HG03378 (cell line): ENCODE results near the gene NCAPG2.

Source experiments
- ATAC-seq: cut with Tn5 transposase; IDR thresholded peaks from one replicate; pipeline ENCODE4 v1.9.1; 2021; ENCODE audit warnings: mild to moderate bottlenecking, moderate library complexity; ENCODE audit not compliant: unreplicated experiment

NCAPG2 gene, protein sequence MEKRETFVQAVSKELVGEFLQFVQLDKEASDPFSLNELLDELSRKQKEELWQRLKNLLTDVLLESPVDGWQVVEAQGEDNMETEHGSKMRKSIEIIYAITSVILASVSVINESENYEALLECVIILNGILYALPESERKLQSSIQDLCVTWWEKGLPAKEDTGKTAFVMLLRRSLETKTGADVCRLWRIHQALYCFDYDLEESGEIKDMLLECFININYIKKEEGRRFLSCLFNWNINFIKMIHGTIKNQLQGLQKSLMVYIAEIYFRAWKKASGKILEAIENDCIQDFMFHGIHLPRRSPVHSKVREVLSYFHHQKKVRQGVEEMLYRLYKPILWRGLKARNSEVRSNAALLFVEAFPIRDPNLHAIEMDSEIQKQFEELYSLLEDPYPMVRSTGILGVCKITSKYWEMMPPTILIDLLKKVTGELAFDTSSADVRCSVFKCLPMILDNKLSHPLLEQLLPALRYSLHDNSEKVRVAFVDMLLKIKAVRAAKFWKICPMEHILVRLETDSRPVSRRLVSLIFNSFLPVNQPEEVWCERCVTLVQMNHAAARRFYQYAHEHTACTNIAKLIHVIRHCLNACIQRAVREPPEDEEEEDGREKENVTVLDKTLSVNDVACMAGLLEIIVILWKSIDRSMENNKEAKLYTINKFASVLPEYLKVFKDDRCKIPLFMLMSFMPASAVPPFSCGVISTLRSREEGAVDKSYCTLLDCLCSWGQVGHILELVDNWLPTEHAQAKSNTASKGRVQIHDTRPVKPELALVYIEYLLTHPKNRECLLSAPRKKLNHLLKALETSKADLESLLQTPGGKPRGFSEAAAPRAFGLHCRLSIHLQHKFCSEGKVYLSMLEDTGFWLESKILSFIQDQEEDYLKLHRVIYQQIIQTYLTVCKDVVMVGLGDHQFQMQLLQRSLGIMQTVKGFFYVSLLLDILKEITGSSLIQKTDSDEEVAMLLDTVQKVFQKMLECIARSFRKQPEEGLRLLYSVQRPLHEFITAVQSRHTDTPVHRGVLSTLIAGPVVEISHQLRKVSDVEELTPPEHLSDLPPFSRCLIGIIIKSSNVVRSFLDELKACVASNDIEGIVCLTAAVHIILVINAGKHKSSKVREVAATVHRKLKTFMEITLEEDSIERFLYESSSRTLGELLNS

DNA sequence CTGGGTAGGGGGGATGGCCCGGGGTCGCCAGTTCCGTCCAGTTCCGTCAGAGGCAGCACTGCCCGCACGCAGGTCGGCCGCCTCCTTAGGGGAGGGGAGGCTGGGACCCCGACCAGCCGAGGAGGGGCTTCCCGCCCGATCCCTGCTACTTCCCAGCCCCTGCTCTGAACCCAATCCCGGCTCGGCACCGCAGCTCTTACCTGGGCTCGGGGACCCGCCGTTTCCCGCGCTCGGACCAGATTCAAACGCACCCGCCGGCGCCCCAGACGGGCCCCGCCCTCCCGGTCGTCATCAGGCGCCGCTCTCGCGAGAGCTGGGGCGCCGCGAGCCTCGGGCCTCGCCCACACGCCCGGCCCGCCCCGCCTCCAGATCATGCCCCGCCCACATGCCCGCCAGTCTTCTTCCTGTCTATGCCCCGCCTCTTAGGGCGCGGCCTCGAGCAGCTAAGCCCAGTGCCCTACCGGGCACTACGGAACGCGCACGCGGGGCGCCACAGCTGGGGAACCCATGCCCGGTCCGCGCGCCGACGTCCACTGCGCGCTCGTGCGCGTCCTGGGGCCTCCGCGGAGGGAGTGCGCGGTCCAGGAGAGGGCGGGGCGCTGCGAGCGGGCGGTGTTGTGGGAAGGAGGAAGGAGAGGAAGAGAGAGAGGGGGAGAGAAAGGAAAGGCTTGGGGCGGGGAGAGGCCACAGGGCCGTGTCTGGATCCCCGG, at the start of gene NCAPG2:
NCAPG2 (minus strand) TSS at position 281 of the 710 bp plus-strand sequence. CDS start 2,905 bp downstream, outside the sequence.
- peak; percentile 91 for ATAC-seq

DNA sequence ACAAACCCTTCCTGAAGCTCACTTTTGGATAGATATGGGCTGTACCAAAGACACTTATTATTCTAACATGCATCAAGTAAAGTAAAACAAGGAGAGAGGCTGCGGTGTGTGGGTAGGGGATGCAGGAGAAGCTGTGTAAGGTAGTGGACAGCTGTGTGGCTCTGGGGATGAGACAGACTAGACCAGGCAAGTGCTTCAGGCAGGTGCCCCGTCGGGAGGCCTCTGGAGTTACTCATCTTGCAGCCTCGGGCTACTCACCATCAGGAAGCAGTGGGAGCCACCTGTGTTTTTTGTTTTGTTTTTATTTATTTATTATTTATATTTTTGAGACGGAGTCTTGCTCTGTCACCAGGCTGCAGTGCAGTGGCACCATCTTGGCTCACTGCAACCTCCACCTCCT, 49.3 kb upstream of the NCAPG2 start:
- no peak for ATAC-seq

DNA sequence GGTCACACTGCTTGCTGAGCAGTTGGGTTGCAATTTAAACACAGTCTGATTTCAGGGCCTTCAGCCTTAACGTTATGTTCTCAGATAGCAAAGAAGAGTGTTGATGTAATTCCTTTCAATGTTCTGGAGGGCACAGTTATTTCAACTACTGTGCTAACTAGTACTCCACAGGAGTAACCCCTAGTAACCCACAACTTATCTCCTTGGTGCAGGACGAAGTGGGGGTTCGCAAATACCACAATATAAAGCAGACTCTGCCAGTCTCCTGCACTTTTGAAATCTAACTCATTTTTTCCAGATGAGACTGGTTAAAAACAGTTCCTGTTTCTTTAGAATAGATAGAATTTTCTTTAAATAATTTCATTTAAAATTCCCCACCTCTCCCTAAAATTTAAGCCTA, 47.1 kb upstream of the NCAPG2 start:
- ATAC-seq = no peak

DNA sequence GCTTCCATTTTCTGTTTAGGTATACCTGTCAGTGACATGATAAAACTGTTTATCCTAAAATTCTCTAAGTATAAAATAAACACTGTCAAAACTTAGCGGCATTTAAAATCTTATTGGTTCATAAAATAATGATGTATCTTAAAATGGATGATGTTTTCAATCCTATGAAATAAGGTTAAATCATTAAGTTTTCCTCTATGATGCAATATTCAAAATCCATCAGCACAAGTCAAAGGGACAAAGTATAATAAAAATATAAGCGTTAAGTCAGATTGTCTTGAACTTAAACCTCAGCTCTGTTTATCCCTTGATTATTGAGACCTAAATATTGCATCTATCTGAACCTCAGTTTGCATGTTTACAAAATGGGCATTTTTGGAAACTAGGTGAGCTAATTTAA, 46.6 kb upstream of the NCAPG2 start:
- no peak for ATAC-seq

DNA sequence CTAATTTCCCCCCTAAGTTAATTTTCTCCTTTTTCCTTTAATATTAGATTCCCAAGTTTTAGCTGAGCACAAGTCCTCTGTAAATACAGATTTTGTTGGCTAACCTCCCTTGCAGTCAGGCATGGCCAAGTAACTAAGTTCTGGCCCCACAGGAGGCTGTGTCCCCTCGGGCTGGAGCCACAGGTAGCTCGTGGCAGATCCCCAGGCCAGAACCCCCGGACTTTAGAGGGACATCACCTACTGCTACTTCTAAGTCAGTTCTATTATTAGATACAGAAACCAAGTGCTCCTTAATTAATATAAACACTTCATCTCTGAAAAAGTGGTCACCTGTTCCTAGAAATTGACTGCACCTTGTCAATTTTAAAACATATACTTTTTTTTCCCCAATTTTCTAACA, 46.1 kb upstream of the NCAPG2 start:
- ATAC-seq = no peak

DNA sequence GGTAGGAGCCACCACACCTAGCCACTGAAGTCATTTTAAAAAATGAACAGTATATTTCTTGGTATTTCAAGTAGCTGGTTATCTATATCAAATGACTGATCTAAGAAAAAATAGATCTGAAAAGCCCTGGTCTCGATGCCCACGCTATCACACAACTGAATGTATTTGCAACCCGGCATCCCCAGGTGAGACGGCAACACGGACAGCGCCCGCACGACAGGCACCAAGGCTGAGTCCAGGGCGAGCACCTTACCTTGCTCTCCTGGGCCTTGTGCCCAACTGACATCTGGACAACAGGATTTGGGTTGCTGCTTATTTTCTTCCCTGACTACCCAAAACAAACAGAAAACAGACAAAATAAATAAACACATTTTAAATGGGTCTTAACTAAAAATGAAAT, 44.8 kb upstream of the NCAPG2 start:
- ATAC-seq = no peak

DNA sequence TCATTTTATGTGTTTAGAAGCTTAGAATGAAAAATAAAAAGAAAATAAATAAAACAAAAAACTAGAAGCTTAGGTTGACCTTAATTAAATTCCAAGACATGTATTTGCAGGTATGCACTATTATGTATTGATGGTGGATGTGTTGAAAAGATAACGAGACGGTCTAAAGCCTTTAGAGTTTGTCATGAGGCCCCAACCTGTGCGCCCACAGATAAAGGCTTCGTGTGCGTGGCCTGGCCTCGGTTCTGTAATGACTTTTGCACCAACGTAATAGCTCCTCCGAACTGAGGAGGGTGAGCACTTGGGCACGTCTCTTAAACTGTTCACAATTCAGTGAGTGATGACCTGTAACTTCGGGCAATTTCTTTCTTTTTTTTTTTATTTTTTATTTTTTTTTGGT, 43.7 kb upstream of the NCAPG2 start:
- ATAC-seq = no peak

DNA sequence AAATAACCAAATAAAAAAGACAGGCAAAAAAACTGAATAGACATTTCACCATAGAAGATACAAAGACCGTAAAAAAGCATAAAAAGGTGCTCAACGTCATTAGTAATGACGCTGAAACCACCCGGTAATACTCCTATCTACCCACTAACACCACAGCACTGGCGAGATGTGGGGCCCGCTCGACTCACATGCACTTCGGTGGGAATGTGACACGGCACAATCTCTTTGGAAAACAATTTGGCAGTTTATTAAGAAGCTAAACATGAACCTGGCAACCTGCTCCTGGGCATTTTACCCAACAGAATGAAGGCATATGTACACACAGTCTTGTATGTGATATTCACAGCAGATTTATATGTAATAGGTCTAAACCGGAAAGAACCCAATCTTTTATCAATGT, 42.8 kb upstream of the NCAPG2 start:
- ATAC-seq = no peak

DNA sequence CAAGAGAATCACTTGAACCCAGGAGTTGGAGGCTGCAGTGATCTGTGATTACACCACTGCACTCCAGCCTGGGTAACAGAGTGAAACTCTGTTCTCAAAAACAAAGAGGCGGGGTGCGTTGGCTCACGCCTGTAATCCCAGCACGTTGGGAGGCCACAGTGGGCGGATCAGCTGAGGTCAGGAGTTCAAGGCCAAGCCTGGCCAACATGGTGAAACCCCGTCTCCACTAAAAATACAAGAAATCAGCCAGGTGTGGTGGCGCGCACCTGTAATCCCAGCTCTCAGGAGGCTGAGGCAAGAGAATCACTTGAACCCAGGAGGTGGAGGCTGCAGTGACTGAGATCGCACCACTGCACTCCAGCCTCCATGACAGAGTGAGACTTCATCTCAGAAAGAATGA, 42.4 kb upstream of the NCAPG2 start:
- ATAC-seq = no peak

DNA sequence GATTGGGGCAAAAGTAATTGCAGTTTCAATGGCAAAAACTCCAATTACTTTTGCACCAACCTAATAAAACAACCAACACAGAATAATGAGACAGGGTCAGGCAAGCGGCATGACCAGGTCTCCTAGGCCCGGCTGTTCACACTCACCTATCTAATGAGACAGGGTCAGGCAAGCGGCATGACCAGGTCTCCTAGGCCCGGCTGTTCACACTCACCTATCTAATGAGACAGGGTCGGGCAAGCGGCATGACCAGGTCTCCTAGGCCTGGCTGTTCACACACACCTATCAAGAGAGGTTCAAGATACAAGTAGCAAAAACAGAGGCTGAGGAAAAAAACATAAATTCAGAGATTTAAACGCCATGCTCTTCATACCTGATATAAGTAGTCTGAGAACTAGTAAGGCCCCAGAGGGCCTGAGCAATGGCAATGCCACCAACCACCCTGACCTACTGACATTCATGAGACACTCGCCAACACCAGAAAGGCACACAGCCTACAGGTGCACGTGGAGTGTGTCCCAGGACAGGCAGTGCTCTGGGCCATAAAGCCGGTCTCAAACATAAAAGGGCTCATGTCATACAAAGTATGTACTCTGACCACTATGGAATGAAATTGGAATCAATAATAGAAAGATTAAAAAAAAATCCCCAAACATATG, 40.6 kb upstream of the NCAPG2 start:
- ATAC-seq = no peak

DNA sequence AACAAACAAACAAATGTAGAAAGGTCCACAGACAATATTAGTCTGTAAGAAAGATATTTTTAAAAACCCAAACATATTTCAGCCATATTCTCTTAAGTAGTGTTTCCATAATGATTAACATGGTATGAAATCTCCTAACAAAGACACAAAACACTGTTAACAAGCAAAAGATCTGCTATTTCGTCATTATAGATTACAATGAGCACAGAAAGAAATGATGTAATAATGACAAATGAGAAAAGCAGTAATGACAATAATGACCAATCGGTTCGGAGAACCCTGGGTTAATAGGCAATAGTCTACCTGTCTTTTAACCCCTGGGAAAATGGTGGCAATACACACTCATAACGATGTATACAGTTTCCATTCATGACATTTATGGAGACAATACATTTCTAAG, 39.5 kb upstream of the NCAPG2 start:
- ATAC-seq = no peak

DNA sequence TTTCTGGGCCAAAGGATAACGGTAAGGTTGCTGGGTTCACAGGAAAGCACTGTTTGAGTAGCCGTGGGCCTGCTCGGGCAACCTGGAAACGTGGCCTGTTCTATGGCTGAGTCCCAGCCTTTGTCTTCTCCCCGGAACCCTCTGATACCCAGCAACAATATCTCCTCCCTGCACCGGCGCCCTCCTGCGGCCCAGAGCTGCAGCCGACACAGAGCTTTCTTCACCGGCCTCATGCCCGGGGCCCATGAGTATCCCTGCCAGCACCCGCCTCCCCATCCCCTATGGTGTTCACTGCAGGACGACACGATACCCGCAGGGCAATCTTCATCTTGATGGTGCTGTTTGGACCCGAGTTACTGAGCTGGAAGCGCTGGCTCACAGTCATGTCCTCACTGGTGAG, 38.6 kb upstream of the NCAPG2 start:
- no peak for ATAC-seq

DNA sequence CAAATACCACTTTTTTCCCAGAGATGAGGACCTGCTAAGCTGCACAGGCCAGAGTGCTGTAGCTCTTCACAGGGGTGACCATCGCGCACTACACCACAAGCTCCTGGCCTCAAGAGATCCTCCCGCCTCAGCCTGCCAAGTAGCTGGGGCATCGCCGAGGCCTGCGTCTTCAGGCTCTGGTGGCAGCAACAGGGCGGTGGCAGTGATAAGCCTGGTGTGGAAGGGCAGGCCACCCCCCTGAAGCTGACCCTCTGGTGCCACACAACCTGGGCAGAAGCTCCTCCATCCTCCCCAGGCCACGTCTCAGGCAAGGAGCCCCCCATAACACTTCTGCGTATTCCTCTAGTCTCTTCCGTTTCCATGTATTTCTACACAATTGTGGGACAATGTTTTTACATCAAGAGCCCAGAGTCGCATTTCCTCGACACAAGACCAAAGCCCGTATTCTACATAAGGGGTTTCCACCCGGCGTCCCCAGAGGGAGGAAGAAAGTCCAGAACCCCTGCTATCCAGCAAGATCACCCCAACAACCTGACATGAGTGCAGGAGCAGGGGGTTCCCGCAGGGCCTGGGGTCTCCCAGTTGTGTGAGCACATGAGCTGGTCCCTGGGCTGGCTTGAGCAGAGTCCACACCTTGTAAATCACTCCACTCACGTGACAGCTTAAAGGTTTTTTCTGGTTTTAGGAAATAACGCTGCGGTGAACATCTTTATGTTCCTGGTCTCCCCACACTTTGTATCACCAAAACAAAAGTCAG, 37.6 kb upstream of the NCAPG2 start:
- no peak for ATAC-seq

DNA sequence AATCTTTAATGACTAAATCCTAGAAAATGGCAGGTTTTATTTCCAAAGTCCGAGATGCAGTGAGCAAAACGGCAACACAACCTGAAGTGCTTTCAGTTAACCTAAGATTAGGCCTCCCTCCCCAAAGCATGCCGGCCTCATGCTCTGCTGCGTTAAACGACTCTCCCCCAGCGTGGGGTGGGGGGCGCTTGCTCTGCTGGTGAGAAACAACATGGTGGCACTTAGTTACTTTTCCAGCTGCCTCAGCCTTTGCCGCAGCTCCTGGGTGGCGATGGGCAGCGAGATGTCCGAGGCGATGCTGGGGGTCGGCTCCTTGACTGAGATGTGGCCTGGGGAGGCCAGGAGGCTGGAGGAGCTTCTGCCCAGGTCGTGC, 36.7 kb upstream of the NCAPG2 start:
- no peak for ATAC-seq

DNA sequence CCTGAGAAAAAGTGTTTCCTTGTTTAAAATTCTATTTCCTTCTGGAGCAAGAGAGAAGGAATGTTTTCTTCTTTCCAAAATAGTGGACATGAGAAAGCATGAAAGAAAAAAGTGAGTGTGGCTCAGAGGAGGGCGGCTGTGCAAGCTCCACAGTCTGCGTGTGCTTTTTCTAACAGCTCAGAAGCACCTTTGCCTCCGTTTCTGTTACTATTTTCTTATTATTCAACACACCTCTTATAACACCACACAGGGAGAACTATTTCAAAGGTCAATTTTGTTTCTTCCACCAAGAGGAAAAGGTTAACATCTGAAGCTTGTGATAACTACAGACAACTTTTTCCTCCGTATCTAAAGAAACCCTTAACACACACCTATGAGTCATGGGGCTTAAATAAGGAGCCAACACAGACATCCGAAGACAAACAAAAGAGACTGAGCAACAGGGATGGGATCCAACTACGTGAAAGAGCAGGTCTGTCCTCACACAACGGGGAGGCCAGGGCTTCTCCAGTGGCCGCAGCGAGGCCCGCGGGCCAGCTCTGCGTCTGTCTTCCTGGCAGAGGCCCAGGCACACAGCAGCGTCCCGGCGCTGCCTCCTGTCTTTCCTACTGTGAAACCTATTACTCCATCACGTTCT, 36.2 kb upstream of the NCAPG2 start:
- no peak for ATAC-seq

DNA sequence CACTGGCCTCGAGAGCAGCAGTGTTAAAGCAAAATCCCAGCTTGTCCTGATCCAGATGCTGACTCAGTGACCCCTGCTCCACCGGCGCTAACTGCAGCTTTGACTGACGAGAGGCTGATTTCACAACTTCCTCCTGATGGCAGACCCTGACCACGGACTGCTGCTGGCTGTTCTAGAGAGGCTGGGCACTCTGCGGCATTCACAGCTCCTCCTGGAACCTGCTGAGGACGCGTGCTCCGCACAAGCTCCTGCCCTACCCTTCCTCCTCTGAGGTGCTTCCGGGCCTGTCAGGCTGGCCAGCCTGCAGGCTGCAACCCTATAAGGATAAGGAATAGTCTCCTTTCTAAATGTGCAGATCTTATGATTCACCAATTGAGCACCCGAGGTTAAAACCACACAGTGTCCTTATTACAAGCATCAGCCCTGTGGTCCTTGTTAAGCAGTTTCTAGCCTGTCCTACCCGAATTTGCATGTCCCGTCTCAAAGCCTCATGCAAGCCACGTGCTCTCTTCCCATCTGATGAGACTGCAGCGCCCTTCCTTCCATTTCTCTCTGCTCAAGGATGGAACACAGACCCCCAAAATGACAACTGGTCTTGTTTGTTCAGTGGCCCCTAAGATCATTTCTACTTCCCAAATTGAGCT, 35.5 kb upstream of the NCAPG2 start:
- no peak for ATAC-seq

DNA sequence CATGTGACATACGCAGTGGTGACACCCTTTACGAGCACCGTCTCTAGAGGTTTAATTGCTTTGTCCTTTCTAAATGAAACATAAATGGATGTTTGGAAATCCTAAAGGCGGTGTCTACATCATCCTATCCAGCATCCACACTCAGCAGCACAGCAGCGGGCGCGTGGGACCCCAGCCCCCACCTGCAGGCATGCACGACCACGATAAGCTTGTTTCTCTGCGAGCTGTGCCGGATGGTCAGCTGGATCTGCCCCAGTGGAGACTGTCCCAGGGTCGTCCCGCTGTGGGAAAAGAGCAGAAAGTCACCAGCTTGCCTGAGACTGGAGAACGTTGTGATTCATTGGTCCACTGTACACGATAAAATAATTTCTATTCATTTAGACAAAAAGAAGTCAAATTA, 34.2 kb upstream of the NCAPG2 start:
- ATAC-seq = no peak

DNA sequence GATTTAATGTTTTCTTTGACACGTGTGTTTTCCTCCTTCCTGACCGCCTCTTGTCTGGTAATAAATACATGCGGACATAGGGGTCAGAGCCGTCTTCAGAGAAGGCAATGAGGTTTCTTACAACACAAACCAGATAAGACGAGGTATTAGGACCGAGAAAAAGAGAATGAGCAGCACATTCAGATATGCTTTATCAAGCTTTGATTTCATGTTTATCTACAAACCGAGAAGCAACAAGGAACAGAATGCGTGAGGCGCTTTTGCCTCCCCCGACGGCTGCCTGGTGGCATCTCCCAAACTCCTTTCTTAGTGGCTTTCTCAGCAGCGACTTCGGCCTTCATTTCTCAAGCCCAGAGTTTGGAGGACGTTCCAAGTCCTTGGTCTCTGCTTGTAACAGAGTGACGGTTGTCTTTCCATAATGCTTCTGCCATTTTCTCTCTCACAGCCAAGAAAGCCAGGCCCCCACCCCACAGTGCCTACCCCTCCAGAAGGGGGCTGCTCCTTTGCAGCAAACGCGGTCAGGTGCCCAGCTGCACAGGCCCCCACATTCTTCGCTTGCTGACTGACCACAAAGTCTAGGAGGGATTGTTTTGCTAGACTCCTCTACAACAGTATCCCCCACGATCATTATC, 32.6 kb upstream of the NCAPG2 start:
- ATAC-seq = no peak
